ENCODE measurements around the gene MSMP. TPM values are rescaled to one million over a fixed set of nuclear protein-coding genes. Genes with fewer than 3 reads are reported as not detected.

The MSMP gene
- total and polyA plus RNA-seq, 2 donors (not counting 3 experiments of a cell fraction or from before 2014, with no cell fraction given) = 18.8 to 29.0 TPM

- no TSS peak for BruUV-seq (replicated peaks)
- Histone ChIP-seq H3K9ac (replicated peaks; ENCODE audit: extremely low read depth, insufficient read depth, low read length) (no peak overlapping the region), H3K27me3 (ENCODE audit: control insufficient read depth in 2 of 2, insufficient read depth in 2 of 2, low read length in 2 of 2) (no peaks in the 10 kb centered on the region), H3K4me2 (ENCODE audit: insufficient read depth, low read length) (no peak overlapping the region), H3K27ac (ENCODE audit: insufficient read depth, low read depth, low read length) (no peak overlapping the region), H3K4me3 (replicated peaks in 1 of 3; ENCODE audit: insufficient read depth in 1 of 3, low read depth in 1 of 3, low read length in 3 of 3) (no peak overlapping the region), H3K79me2 (ENCODE audit: control insufficient read depth, insufficient read depth, low read length) (no peaks in the 10 kb centered on the region), H2AFZ (ENCODE audit: low read depth, low read length) (no peak overlapping the region), H3K9me1 (replicated peaks; ENCODE audit: control insufficient read depth, extremely low read depth, insufficient read depth, low read length) (no peaks in the 10 kb centered on the region), H3K36me3 (ENCODE audit: control insufficient read depth in 2 of 2, extremely low read depth in 1 of 2, insufficient read depth in 2 of 2, low read length in 2 of 2) (no peaks in the 10 kb centered on the region), H3K4me1 (ENCODE audit: control insufficient read depth, extremely low read depth, insufficient read depth, low read length) (peaks cover 23% of the 10 kb centered on the region), H3K9me3 (replicated peaks; ENCODE audit: control insufficient read depth, insufficient read depth, low read length) (no peaks in the 10 kb centered on the region), H4K20me1 (replicated peaks; ENCODE audit: control insufficient read depth, extremely low read depth, insufficient read depth, low read length) (no peaks in the 10 kb centered on the region)
- ChIA-PET POLR2A (no interaction called here), CTCF (interaction anchor here (1.4 kb wide), 1 partner anchor 116 kb away, joined by 4 read pairs; no protein-coding TSS in a partner anchor)
- FAIRE-seq (no peak), DNase-seq (ENCODE audit: low read depth, low spot score) (no peak)
- intact Hi-C loops (cut with micrococcal nuclease) = no loop called here
- dilution Hi-C loops (cut with MboI; ENCODE audit: extremely low pct_ligation_motif_present, low sequenced_read_pairs) = no loop called here
- no peak for TF ChIP-seq FOS (IDR thresholded peaks at IDR 0.05; ENCODE audit: borderline replicate concordance, insufficient read depth, low read length)
- TF ChIP-seq JUN (IDR thresholded peaks at IDR 0.05; ENCODE audit: borderline replicate concordance, insufficient read depth, insufficient read length, low read depth) = peak; percentile 2
Measured at GRCh38 chr9:35766997-35767396, 12.9 kb upstream of the MSMP start.

GRCh38 chr9:35763803-35764202 lies 9.7 kb upstream of the MSMP start:
- DNase-seq (ENCODE audit: low read depth, low spot score) = no peak
- Histone ChIP-seq H3K4me1 (ENCODE audit: control insufficient read depth, extremely low read depth, insufficient read depth, low read length) (peaks cover 34% of the 10 kb centered on the region), H4K20me1 (replicated peaks; ENCODE audit: control insufficient read depth, extremely low read depth, insufficient read depth, low read length) (no peaks in the 10 kb centered on the region), H3K36me3 (ENCODE audit: control insufficient read depth in 2 of 2, extremely low read depth in 1 of 2, insufficient read depth in 2 of 2, low read length in 2 of 2) (no peaks in the 10 kb centered on the region), H3K4me3 (replicated peaks in 1 of 3; ENCODE audit: insufficient read depth in 1 of 3, low read depth in 1 of 3, low read length in 3 of 3) (no peak overlapping the region), H3K4me2 (ENCODE audit: insufficient read depth, low read length) (no peak overlapping the region), H3K9ac (replicated peaks; ENCODE audit: extremely low read depth, insufficient read depth, low read length) (no peak overlapping the region), H3K9me3 (replicated peaks; ENCODE audit: control insufficient read depth, insufficient read depth, low read length) (no peaks in the 10 kb centered on the region), H3K27ac (ENCODE audit: insufficient read depth, low read depth, low read length) (no peak overlapping the region), H3K9me1 (replicated peaks; ENCODE audit: control insufficient read depth, extremely low read depth, insufficient read depth, low read length) (no peaks in the 10 kb centered on the region), H3K27me3 (ENCODE audit: control insufficient read depth in 2 of 2, insufficient read depth in 2 of 2, low read length in 2 of 2) (no peaks in the 10 kb centered on the region), H2AFZ (ENCODE audit: low read depth, low read length) (no peak overlapping the region), H3K79me2 (ENCODE audit: control insufficient read depth, insufficient read depth, low read length) (no peaks in the 10 kb centered on the region)
- intact Hi-C loops (cut with micrococcal nuclease) = no loop called here
- ChIA-PET POLR2A (no interaction called here), CTCF (interaction anchor here (0.9 kb wide), 1 partner anchor 27 kb away, joined by 3 read pairs; no protein-coding TSS in a partner anchor)
- BruUV-seq (replicated peaks) = no TSS peak
- FAIRE-seq = no peak
- dilution Hi-C loops (cut with MboI; ENCODE audit: extremely low pct_ligation_motif_present, low sequenced_read_pairs) = no loop called here
- no peak for TF ChIP-seq JUN (IDR thresholded peaks at IDR 0.05; ENCODE audit: borderline replicate concordance, insufficient read depth, insufficient read length, low read depth)
- no peak for TF ChIP-seq GATA2 (IDR thresholded peaks at IDR 0.05; ENCODE audit: insufficient read depth, insufficient read length, low read depth, low read length)
- no peak for TF ChIP-seq MYC (IDR thresholded peaks at IDR 0.05; ENCODE audit: low read depth, low read length)
- TF ChIP-seq POLR2AphosphoS5 (IDR thresholded peaks at IDR 0.05; ENCODE audit: insufficient read depth, low read depth, low read length) = no peak
- no peak for TF ChIP-seq EZH2 (IDR thresholded peaks at IDR 0.05; ENCODE audit: borderline replicate concordance, low read depth, low read length, severe bottlenecking)
- no peak for TF ChIP-seq POLR2A (IDR thresholded peaks at IDR 0.05; ENCODE audit: low read depth, low read length)
- TF ChIP-seq CTCF (IDR thresholded peaks at IDR 0.05; ENCODE audit: extremely low read depth in 1 of 2, insufficient read depth in 1 of 2, low read depth in 1 of 2, low read length in 2 of 2) = no peak
- no peak for TF ChIP-seq FOS (IDR thresholded peaks at IDR 0.05; ENCODE audit: borderline replicate concordance, insufficient read depth, low read length)
- TF ChIP-seq MAX (IDR thresholded peaks at IDR 0.05; ENCODE audit: insufficient read depth, insufficient read length) = no peak
